Femur (tissue), 1 donor: ENCODE data around the gene SETD7.
"Not testable (repeated sequence)": the region's sequence is repeated elsewhere in the genome, so short reads cannot be mapped to it uniquely, and the experiment has no call there.

Experiments used
- DNase-seq: peaks from one replicate; pipeline ENCODE4 v3.0.0-alpha.2; 2017

Gene SETD7

GRCh38 chr4:139461022-139461628 is 94.9 kb downstream of the SETD7 start:
- DNase-seq, result no peak

- no peak for DNase-seq
These were observed 95.5 kb downstream of the SETD7 start for GRCh38 chr4:139460565-139460964.

- no peak for DNase-seq
These were observed 97.0 kb downstream of the SETD7 start for GRCh38 chr4:139458999-139459398.

GRCh38 chr4:139458543-139458942 is 97.5 kb downstream of the SETD7 start:
- DNase-seq, result no peak

GRCh38 chr4:139457318-139457717 is 98.7 kb downstream of the SETD7 start:
- DNase-seq, result no peak

- DNase-seq, result no peak
These were observed 100.9 kb downstream of the SETD7 start for GRCh38 chr4:139455126-139455538.

GRCh38 chr4:139454111-139455045 is 101.6 kb downstream of the SETD7 start, which contains the start of gene RAB33B:
TSS of gene RAB33B (plus strand) at chr4:139454121. CDS start at chr4:139454196, 75 bp downstream.
- DNase-seq, result no peak

GRCh38 chr4:139453371-139454110 is 102.5 kb downstream of the SETD7 start:
- peak; percentile 99 for DNase-seq

- DNase-seq, result no peak
These were observed 103.0 kb downstream of the SETD7 start for GRCh38 chr4:139453041-139453370.

- no peak for DNase-seq
These were observed 104.0 kb downstream of the SETD7 start for GRCh38 chr4:139451997-139452396.

GRCh38 chr4:139450586-139450985 is 105.4 kb downstream of the SETD7 start:
- DNase-seq, result no peak

- not testable (repeated sequence) for DNase-seq
These were observed 108.9 kb downstream of the SETD7 start for GRCh38 chr4:139447078-139447477.
